Activated CD8-positive, alpha-beta memory T cell treated with anti-CD3 and anti-CD28 coated beads, Interleukin-2, amount 50 U/mL, for 24 hours (primary cell): ENCODE results near the gene ACTA1.
"Not testable (repeated sequence)": the region's sequence is repeated elsewhere in the genome, so short reads cannot be mapped to it uniquely, and the experiment has no call there.

Experiments
- DNase-seq: peaks from one replicate; pipeline ENCODE4 v3.0.0-alpha.2; 2020; ENCODE audit errors: extremely low read depth

ACTA1 gene

GRCh38 chr1:229409616-229410369, 24.1 kb downstream of the ACTA1 start:
- no peak for DNase-seq

GRCh38 chr1:229408458-229409037, 25.3 kb downstream of the ACTA1 start:
- no peak for DNase-seq

GRCh38 chr1:229407206-229408026, 26.5 kb downstream of the ACTA1 start:
- no peak for DNase-seq

GRCh38 chr1:229406798-229407197, 27.1 kb downstream of the ACTA1 start:
- no peak for DNase-seq

- no peak for DNase-seq
Measured at GRCh38 chr1:229403573-229403972, 30.3 kb downstream of the ACTA1 start.

- DNase-seq: no peak
Measured at GRCh38 chr1:229402993-229403392, 30.9 kb downstream of the ACTA1 start.

- not testable (repeated sequence) for DNase-seq
Measured at GRCh38 chr1:229402329-229402728, 31.6 kb downstream of the ACTA1 start.

GRCh38 chr1:229397762-229398161, 36.1 kb downstream of the ACTA1 start:
- DNase-seq: no peak

GRCh38 chr1:229396585-229397206, 37.2 kb downstream of the ACTA1 start:
- DNase-seq: no peak

- not testable (repeated sequence) for DNase-seq
Measured at GRCh38 chr1:229394517-229394916, 39.4 kb downstream of the ACTA1 start.

- DNase-seq: no peak
Measured at GRCh38 chr1:229392936-229393335, 41.0 kb downstream of the ACTA1 start.

- DNase-seq: no peak
Measured at GRCh38 chr1:229390130-229390529, 43.8 kb downstream of the ACTA1 start.

GRCh38 chr1:229388897-229389580, 44.9 kb downstream of the ACTA1 start:
- DNase-seq: no peak

GRCh38 chr1:229385853-229386456, 47.9 kb downstream of the ACTA1 start:
- DNase-seq: no peak

- DNase-seq: no peak
Measured at GRCh38 chr1:229384822-229385221, 49.1 kb downstream of the ACTA1 start.

- no peak for DNase-seq
Measured at GRCh38 chr1:229383961-229384360, 49.9 kb downstream of the ACTA1 start.

GRCh38 chr1:229383188-229383587, 50.7 kb downstream of the ACTA1 start:
- no peak for DNase-seq
